Spleen (tissue), 11 donors: ENCODE results near the gene TAS1R1. TPM values are rescaled to one million over a fixed set of nuclear protein-coding genes. Genes with fewer than 3 reads are reported as not detected.

ENCODE experiments used
- DNase-seq: peaks from one replicate; pipeline ENCODE4 v3.0.0-alpha.2; 2020
- H3K27ac ChIP-seq, 8 donors: fragments of 200-600 bp; sonication (generic) in 7 of 8; 1 replicate in 4 of 8; 2 replicates in 4 of 8; pipeline versions ENCODE4 v1.5.0 to v1.8.0; 2016 to 2021; ENCODE audit warnings: inconsistent platforms in 4 of 8, mild to moderate bottlenecking in 4 of 8, moderate library complexity in 1 of 8
- H3K27me3 ChIP-seq, 7 donors: fragments of 200-600 bp; sonication (generic) in 6 of 7; replicated peaks in 1 of 7; 1 replicate in 4 of 7; 2 replicates in 3 of 7; pipeline versions ENCODE4 v1.5.0 to v1.8.0; 2016 to 2021; ENCODE audit warnings: inconsistent platforms in 3 of 7, mild to moderate bottlenecking in 1 of 7
- H3K36me3 ChIP-seq, 6 donors: fragments of 200-600 bp; sonication (generic) in 5 of 6; 1 replicate in 4 of 6; 2 replicates in 2 of 6; pipeline versions ENCODE4 v1.5.0 to v1.8.0; 2016 to 2021; ENCODE audit warnings: inconsistent platforms in 2 of 6
- H3K4me1 ChIP-seq, 6 donors: fragments of 200-600 bp; sonication (generic) in 5 of 6; 1 replicate in 3 of 6; 2 replicates in 3 of 6; pipeline versions ENCODE4 v1.5.0 to v1.8.0; 2016 to 2021; ENCODE audit warnings: inconsistent platforms in 3 of 6
- H3K4me3 ChIP-seq, 8 donors: fragments of 200-600 bp; sonication (generic) in 7 of 8; 1 replicate in 4 of 8; 2 replicates in 4 of 8; pipeline versions ENCODE4 v1.5.0 to v1.8.0; 2016 to 2021; ENCODE audit warnings: inconsistent platforms in 4 of 8, mild to moderate bottlenecking in 4 of 8, moderate library complexity in 2 of 8
- H3K9me3 ChIP-seq, 8 donors: fragments of 200-600 bp; sonication (generic) in 7 of 8; 1 replicate in 4 of 8; 2 replicates in 4 of 8; pipeline versions ENCODE4 v1.5.0 to v1.8.0; 2016 to 2021; ENCODE audit warnings: inconsistent platforms in 4 of 8
- POLR2A ChIP-seq, 3 donors: fragments of 450-650 bp; IDR thresholded peaks; one replicate each; pipeline ENCODE4 v1.5.1; 2017; ENCODE audit warnings: antibody characterized with exemption in 3 of 3, mild to moderate bottlenecking in 1 of 3
- POLR2AphosphoS5 ChIP-seq, 3 donors: sonication (generic); formaldehyde crosslinking; IDR thresholded peaks; one replicate each; pipeline ENCODE4 v1.5.1; 2017; ENCODE audit warnings: antibody characterized with exemption in 3 of 3
- WGBS, 5 donors: extraction: QIAGEN DNeasy Blood & Tissue Kit in 3 of 5; methylation state at CpG; one replicate each; pipeline versions ENCODE4 v1.1.5 to v1.1.7; 2013 to 2018; 5-methylcytosine and 5-hydroxymethylcytosine counted together
- intact Hi-C: fragments of 100-400 bp; cut with DNase I; formaldehyde crosslinking; loops from one replicate; pipeline ENCODE4 v1.15.0; 2023; ENCODE audit warnings: low total_unique reads
- polyA plus RNA-seq, 3 donors: library from polyadenylated mRNA; stranded (reverse); fragments of 200-250 nt; gene quantifications; one replicate each; pipeline ENCODE4 v1.2.1, GENCODE V29; 2013
- total RNA-seq, 7 donors: library from RNA; depleted of rRNA in 3 of 7; stranded (reverse); fragments of >200 nt in 3 of 7; fragmentation: NEBNext Ultra II Directional in 4 of 7; extraction: Animal tissue kit (Norgen Biotek cat#: 25700) in 4 of 7; gene quantifications; one replicate each; pipeline versions ENCODE4 v1.1.0 to v1.2.1, GENCODE V29; 2016 to 2021
- TF ChIP-seq, protein P1 (sequence below), 11 experiments: fragments of 200-600 bp in 7 of 11; fragments of 450-650 bp in 4 of 11; sonication (generic) in 4 of 11; IDR thresholded peaks in 8 of 11; conservative IDR thresholded peaks in 3 of 11; 1 replicate in 7 of 11; 2 replicates in 4 of 11; pipeline versions ENCODE4 v1.4.0 to v1.8.0; 2016 to 2021; ENCODE audit warnings: antibody characterized with exemption in 11 of 11, inconsistent platforms in 4 of 11, mild to moderate bottlenecking in 1 of 11
- donor health status: healthy with polysubstance abuse.
- donor health status: DM: no; HTN: no; CAD: no; lungs with moderate emphysema.
- donor health status: DM: no; HTN: no; CAD: no.
- donor health status: Bipolar disorder and iron deficiency.
- donor health status: healthy.
- donor health status: DM: no; HTN: no; CAD: no.
- donor health status: DM: yes; HTN: yes; CAD: no.

TAS1R1 gene
- total and polyA plus RNA-seq, 10 donors: 0.09 to 0.88 (median 0.43) TPM

- no peak overlapping the region for H3K4me3 ChIP-seq
- H3K27ac ChIP-seq: no peak overlapping the region
- peaks cover under 1 to 4% (median 2%) of the 10 kb centered on the region in 6 donors for H3K4me1 ChIP-seq
- no peaks in the 10 kb centered on the region for H3K27me3 ChIP-seq
- intact Hi-C loops: no loop called here
- DNase-seq: no peak
- TF ChIP-seq POLR2A (IDR thresholded peaks at IDR 0.05) (no peak), POLR2AphosphoS5 (IDR thresholded peaks at IDR 0.05) (no peak)
- TF ChIP-seq, protein P1, sequence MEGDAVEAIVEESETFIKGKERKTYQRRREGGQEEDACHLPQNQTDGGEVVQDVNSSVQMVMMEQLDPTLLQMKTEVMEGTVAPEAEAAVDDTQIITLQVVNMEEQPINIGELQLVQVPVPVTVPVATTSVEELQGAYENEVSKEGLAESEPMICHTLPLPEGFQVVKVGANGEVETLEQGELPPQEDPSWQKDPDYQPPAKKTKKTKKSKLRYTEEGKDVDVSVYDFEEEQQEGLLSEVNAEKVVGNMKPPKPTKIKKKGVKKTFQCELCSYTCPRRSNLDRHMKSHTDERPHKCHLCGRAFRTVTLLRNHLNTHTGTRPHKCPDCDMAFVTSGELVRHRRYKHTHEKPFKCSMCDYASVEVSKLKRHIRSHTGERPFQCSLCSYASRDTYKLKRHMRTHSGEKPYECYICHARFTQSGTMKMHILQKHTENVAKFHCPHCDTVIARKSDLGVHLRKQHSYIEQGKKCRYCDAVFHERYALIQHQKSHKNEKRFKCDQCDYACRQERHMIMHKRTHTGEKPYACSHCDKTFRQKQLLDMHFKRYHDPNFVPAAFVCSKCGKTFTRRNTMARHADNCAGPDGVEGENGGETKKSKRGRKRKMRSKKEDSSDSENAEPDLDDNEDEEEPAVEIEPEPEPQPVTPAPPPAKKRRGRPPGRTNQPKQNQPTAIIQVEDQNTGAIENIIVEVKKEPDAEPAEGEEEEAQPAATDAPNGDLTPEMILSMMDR (IDR thresholded peaks at IDR 0.05 in 8 of 11, conservative IDR thresholded peaks at IDR 0.05 in 3 of 11): no peak
- H3K9me3 ChIP-seq: no peaks in the 10 kb centered on the region
- WGBS, 5 donors: 70 to 75% (median 71%) methylated on average over 9 of the region's 9 CpGs
- H3K36me3 ChIP-seq: no peaks in the 10 kb centered on the region
Measured at GRCh38 chr1:6560267-6560666, 5.2 kb downstream of the TAS1R1 start.

GRCh38 chr1:6569033-6569432 lies 13.9 kb downstream of the TAS1R1 start:
- Histone ChIP-seq H3K4me1 (no peaks in the 10 kb centered on the region), H3K27ac (no peak overlapping the region), H3K9me3 (peaks cover 0 to 7% (median 0%) of the 10 kb centered on the region in 8 donors), H3K27me3 (no peaks in the 10 kb centered on the region), H3K36me3 (no peaks in the 10 kb centered on the region), H3K4me3 (no peak overlapping the region)
- WGBS, 5 donors: 87 to 96% (median 94%) methylated on average over 11 of the region's 11 CpGs
- TF ChIP-seq, protein P1 (IDR thresholded peaks at IDR 0.05 in 8 of 11, conservative IDR thresholded peaks at IDR 0.05 in 3 of 11): no peak
- TF ChIP-seq POLR2AphosphoS5 (IDR thresholded peaks at IDR 0.05): no peak
- TF ChIP-seq POLR2A (IDR thresholded peaks at IDR 0.05): no peak
- intact Hi-C loops: no loop called here
- no peak for DNase-seq

DNA sequence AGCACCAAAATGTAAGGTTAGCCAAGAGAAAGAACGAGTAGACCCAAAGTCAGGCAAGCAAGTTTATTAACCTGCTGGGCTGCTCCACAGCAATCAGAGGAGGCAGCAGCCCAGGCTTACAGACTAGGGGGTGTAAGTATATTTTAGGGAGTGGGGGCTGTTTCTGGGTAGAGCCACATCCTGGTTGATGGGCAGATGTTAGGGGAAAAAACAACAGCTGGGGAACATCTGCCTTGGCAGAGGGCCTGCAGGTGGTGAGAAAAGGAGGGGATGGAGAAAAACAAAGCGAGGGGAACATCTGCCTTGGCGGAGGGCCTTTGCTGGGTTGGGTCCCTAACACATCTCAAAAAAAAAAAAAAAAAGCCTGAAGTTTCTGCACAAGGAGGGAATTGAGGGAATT lies 15.0 kb downstream of the TAS1R1 start:
- no peak overlapping the region for H3K4me3 ChIP-seq
- WGBS, 5 donors: 73 to 83% (median 81%) methylated on average over 3 of the region's 3 CpGs
- H3K36me3 ChIP-seq: no peaks in the 10 kb centered on the region
- H3K9me3 ChIP-seq: peaks cover 0 to 7% (median 0%) of the 10 kb centered on the region in 8 donors
- no peaks in the 10 kb centered on the region for H3K27me3 ChIP-seq
- DNase-seq: no peak
- no peak overlapping the region for H3K27ac ChIP-seq
- TF ChIP-seq, protein P1 (IDR thresholded peaks at IDR 0.05 in 8 of 11, conservative IDR thresholded peaks at IDR 0.05 in 3 of 11): no peak
- TF ChIP-seq POLR2AphosphoS5 (IDR thresholded peaks at IDR 0.05) (no peak), POLR2A (IDR thresholded peaks at IDR 0.05) (no peak)
- intact Hi-C loops: loop anchor here (10.0 kb wide), 1 partner anchor 55 kb away; the partner anchor contains the start of gene THAP3
- H3K4me1 ChIP-seq: no peaks in the 10 kb centered on the region

DNA sequence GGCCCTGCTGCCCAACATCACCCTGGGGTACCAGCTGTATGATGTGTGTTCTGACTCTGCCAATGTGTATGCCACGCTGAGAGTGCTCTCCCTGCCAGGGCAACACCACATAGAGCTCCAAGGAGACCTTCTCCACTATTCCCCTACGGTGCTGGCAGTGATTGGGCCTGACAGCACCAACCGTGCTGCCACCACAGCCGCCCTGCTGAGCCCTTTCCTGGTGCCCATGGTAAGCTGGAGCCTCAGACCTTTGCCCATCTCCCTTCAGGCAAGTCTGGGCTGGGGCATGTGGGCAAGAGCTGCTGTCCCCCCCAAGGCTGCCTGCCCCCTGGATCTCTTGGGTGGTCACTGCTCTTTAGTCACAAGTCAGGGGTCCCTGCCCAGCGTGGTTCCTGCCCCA lies 15.9 kb downstream of the TAS1R1 start:
- no peak for DNase-seq
- H3K27me3 ChIP-seq: no peaks in the 10 kb centered on the region
- TF ChIP-seq, protein P1 (IDR thresholded peaks at IDR 0.05 in 8 of 11, conservative IDR thresholded peaks at IDR 0.05 in 3 of 11): no peak
- TF ChIP-seq POLR2A (IDR thresholded peaks at IDR 0.05) (no peak), POLR2AphosphoS5 (IDR thresholded peaks at IDR 0.05) (no peak)
- no peaks in the 10 kb centered on the region for H3K4me1 ChIP-seq
- intact Hi-C loops: loop anchor here (10.0 kb wide), 1 partner anchor 54 kb away; the partner anchor contains the start of gene THAP3
- WGBS, 5 donors: 63 to 79% (median 71%) methylated on average over 5 of the region's 5 CpGs
- no peak overlapping the region for H3K27ac ChIP-seq
- no peaks in the 10 kb centered on the region for H3K36me3 ChIP-seq
- no peak overlapping the region for H3K4me3 ChIP-seq
- H3K9me3 ChIP-seq: peaks cover 0 to 7% (median 0%) of the 10 kb centered on the region in 8 donors
